GM18870 (cell line): Measurements from ENCODE around the gene TDRD3.
"Not testable (repeated sequence)": the region's sequence is repeated elsewhere in the genome, so short reads cannot be mapped to it uniquely, and the experiment has no call there.

ENCODE experiments used
- ATAC-seq: cut with Tn5 transposase; IDR thresholded peaks from one replicate; pipeline ENCODE4 v1.9.1; 2021; ENCODE audit warnings: moderate library complexity; ENCODE audit not compliant: unreplicated experiment

The TDRD3 gene

DNA sequence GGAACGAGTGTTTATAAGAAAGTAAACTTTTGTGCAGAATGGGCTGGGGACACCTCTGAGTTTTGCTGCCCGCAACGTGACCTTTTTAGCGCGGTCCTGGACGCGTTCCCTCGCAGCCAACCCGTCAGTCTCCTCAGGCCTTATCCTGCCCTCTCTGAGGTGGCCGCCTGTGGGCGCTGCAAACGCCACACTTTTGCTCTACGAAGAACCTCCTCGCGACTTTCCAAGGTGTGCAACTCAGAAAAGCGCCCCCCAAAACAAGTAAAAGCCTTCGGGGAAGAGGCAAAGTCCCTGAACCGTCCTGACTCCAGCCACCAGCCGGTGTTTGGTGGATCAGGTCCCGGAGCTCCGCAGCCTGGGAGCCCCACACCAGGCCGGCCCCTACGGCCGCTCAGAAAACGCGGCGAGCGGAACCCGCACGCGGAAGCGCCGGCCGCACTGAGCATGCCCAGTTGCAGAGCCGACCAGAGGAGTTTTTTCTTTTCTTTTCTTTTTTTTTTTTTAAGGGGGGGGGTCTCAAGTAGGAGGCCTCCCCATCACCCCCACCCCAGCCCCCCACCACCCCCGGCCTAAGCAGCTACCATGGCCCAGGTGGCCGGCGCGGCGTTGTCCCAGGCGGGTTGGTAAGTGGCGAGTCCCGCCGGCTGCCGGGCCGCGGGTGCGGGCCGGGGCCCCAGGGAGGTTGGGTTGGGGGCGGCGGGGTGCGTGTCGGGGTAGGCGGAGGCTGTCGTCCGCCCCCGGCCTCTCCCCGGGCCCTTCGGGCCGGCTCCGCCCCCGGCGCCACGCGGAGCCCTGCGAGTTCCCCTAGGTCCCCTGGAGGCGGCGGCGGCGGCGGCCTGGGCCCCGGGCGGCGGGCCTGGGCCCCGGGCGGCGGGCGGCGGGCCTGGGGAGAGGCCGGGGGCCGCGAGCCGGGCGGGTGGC lies at the start of gene TDRD3:
Gene TDRD3, plus strand, starts transcription at position 438 of the 921 bp plus-strand sequence. Its CDS starts 145 bp downstream, at position 583.
- peak; percentile 59 for ATAC-seq

DNA sequence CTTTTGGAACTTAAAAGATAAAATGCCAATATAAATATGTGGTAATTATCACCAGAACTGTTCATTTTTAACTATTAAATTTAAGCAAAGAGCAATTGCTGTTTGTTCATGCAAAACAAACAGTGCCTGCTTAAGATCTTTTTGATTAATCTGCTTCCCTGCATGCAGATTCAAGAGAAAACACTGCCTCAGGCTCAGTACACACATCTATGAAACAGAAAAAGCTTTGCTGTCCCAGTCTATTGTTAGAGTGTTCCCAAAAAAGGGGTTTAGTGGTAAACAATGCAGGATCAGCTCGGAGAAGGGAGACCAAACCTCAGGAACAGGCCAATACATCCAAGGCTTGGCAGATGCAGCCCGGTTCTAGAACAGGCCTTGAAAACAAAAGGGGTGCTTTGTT lies 49.3 kb upstream of the TDRD3 start:
- no peak for ATAC-seq

DNA sequence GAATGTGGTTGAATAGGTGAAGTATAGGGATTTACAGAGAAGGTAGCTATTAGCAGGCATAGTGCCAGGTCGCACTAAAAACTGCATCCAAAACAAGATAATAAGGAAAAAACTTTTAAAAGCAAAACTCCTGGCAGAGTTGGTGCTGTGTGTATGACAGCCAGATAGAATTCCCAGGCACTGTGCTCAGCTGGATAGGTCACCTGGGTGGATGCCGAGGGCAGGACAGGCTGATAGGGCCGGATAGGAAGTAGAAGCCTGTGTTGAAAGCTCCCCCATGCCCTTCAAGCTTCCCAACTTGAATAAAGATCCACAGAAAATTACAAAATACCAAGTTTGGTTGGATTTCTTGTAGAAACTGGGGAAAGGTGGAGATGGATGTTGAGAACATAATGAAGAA lies 48.9 kb upstream of the TDRD3 start:
- ATAC-seq = no peak

DNA sequence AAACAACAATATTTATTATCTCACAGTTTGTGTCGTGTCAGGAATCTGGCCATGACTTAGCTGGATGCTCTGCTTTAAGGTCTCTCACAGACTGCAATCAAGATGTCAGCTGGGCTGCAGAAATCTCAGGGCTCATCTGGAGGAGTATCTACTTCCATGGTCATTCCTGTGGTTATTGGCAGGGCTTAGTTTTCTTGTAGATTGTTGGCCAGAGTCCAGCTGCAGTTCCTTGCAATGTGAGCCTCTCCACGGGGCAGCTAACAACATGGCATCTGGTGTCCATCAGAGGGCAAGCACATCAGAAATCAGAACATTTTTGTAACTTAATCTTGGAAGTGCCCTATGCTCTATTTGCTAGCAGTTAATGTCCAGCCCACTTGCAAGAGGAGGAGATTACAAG lies 45.7 kb upstream of the TDRD3 start:
- ATAC-seq = no peak

DNA sequence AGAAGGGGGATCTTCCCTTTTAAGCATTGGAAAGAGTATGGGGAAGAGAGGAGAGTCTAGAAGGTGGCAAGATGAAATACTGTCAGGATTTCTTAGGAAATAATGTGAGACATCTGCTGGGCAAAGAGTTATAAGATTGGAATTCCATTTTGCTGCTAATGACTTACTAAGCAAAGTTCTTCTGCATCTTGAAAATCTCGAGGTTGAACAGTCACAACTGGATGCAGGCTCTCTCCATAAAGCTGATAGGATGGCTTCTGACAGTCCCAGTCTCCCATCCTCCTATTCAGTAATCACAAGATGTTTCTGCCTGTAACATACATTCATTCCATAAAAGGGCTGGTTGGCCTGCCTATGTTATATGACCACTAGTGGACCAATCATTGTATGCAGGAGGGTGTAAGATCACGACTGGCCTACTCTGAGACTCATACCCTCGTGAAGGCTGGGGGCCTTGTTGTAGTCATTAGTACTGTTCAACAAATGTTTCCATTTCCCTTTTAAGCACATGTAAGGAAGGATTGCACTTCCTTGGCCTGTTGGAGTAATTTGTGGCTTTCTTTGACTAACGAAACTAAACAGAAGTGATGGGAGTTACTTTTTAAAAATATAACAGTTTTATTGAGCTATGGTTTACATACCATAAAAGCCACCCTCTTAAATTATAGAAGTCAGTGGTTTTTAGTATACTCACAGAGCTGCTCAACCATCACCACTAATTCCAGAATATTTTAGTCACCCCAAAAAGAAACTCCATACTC lies 45.0 kb upstream of the TDRD3 start:
- no peak for ATAC-seq

DNA sequence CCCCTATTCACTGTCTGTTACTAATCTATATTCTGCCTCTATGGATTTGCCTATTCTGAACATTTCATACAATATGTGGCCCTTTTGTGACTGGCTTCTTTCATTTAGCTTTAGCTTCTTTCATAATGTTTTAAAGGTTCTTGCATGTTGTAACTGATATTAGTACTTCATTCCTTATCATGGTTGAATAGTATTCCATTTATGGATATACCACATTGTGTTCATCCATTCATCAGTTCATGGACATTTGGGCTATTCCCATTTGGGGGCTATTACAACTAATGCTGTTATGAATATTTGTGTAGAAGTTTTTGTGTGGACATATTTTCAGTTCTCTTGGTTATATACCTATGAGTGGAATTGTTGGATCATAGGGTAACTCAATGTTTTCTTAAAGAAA lies 44.4 kb upstream of the TDRD3 start:
- no peak for ATAC-seq

DNA sequence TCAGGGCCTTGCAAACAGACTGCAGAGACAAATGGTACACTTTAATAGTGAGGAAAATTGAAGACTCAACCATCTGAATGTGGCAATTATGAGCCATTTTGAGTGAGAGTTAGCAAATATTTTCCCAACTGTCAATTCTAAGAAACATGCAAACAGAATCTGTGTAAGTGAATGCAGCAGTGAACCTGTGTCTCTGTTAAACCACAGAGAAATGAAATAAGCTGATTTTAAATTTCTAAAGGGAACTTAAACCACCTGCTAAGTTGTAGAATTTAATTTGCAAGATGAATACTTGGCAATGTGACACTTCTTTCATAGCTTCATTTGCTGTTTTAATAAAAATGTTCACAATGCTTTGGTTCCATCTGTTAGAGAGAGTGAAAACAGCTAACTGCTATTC lies 42.0 kb upstream of the TDRD3 start:
- ATAC-seq = no peak

DNA sequence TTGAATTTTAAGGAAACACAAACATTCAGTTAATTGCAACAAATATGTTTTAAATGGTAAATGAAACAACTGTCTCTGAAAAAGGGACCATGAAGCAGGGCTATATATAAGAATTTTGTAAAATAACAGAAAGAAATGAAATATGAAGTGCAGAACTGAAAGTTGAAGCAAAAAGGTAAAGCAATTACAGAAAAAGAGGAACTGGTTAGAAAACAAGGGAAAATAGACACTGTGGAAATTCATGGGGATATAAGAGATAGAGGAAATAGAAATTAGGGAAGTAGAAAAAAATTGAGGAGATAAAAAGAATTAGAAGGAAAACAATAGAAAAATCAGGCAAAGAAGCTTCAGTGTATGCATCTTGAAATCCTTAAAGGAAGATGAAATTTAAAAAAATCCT lies 40.0 kb upstream of the TDRD3 start:
- no peak for ATAC-seq

DNA sequence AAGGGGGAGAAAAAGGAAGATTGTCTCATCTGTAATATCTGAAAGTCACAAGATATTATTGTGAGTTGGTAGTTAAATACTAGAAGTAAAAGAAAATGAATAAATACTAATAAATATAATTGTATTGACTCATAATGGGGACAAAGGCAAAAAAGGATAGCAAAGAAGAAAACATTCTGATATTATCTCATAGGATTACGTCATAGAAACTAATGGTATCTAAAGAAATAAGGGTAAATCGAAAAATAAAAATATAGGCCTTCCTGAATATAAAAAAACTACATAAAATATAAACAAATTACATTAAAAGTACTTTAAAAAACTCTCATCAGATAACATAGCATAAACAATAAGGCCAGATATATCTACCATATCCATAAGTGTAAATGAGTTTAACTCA lies 38.6 kb upstream of the TDRD3 start:
- ATAC-seq = no peak

DNA sequence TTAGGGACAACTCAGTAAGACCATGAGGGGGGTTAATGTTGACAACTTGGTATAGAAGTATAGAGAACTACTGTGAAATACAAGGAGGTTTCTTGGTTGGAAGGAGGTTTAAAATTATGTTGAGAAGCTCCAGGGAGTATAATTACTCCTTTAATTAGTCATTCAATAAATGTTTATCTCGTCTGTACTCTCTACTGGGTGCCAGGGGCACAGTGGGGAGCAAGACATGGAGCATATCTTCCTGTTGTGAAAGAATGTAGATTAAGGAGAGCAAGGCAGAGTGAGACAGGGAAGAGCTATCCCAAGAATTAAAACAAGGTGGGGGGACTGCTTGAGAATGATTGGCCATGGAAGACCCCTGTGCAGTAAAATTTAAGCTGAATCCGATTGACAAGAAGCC lies 33.7 kb upstream of the TDRD3 start:
- no peak for ATAC-seq

DNA sequence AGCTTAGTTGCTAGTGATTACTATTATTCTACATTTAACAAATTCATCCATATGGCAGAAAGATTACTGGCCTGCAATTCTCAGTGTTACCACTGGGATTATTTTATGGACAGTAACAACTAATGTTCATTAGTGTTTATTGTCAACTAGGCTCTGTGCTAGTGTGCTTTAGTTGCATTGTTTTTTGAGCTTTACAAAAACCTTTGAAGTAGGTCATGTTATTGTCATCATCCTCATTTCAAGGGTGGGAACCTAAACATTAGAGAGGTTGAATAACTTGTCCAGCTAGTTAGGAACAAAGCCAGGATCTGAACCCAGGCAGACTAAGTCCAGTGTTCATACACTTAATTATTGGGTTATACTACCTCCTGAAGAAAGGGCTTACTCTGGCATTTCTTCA lies 27.8 kb upstream of the TDRD3 start:
- ATAC-seq = peak; percentile 55

DNA sequence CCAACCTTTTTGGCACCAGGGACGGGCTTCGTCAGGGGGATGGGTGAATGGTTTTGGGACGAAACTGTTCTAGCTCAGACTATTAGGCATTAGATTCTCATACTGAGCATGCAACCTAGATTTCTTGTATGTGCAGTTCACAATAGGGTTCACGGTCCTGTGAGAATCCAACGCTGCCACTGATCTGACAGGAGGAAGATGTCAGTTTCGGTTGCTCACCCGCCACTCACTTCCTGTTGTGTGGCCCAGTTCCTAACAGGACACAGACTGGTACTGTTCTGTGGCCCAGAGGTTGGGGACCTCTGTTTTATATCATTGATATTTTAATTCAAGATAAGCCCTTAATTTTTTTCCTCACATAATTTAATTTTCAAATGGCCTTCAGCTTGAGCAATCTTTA lies 26.7 kb upstream of the TDRD3 start:
- no peak for ATAC-seq

DNA sequence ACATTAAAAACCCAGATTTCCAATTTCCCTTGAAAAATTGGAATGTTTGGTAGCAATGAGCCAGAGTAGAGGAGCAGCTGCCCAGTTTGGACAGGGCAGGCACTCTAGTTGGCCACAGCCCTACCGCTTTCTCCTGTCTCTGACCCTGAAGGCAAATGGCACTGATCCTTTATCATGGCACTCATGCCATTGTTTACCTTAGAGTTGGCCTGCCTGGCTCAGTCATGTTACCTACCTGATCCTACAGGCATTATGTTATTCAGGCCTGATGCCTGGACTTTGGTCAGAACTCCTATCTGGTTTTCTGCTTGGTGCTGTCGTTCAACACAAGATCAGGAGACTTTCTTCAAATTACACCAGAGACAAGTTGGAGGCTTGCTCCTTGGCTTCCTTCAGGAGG lies 24.9 kb upstream of the TDRD3 start:
- ATAC-seq = no peak

DNA sequence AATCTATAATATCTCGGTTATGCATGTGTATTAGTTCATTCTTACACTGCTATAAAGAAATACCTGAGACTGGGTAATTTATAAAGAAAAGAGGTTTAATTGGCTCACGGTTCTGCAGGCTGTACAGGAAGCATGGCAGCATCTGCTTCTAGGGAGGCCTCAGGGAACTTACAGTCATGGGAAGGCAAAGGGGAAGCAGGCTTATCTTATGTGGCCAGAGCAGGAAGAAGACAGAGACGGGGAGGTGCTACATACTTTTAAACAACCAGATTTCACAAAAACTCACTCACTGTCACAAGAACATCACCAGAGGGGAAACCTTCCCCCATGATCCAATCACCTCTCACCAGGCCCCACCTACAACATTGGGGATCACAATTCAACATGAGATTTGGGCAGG lies 17.7 kb upstream of the TDRD3 start:
- ATAC-seq = not testable (repeated sequence)

DNA sequence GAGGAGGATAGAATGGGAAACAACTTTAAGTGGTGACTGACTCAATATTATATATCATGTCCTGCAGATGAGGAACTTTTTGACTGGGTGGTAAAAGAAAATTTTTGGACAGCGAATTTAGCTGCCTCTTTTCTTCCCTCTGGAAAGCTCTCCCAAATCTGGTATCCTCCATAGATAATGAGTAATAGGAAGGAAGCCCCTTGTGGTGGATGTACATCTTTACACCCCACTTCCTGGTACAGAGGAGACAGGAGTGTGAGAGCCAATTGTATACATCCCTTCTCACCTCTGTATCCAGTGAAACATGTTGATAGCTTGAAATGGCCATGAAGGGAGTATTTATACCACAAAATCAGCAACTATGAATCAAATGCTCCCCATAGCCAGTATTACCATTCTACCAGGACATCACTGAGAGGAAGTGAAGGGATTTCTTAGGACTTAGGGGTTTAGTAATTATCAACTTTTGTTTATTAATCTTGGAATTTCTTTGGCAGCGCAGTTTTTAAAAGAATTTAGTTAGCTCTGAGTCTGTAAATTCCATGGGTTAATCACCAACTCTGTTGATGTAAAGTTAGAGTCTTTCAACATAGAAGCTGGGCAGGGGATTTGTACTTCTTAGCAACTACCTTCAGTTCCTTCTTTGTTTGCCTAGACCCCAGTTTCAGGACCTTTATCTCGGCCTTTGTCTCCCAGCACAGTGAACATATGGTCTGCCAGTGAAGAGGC lies 17.0 kb upstream of the TDRD3 start:
- no peak for ATAC-seq

DNA sequence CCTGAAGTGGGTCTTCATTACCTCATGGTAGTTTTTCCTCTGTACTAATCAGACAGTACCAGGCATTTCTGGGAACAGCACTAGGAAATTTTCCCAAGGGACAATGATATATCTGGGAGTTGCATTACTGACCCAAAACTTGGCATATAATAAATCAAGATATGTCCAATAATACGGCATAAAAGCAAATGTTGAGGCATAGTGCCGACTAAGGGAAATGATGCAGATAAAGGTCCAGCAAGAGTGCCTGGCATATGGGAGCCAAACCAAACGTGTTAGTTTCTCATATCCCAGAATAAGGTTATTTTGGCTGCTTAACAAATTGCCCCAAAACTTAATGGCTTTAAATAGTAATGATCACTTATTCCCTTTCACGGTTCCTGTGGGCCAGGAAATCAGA lies 12.1 kb upstream of the TDRD3 start:
- ATAC-seq = no peak

DNA sequence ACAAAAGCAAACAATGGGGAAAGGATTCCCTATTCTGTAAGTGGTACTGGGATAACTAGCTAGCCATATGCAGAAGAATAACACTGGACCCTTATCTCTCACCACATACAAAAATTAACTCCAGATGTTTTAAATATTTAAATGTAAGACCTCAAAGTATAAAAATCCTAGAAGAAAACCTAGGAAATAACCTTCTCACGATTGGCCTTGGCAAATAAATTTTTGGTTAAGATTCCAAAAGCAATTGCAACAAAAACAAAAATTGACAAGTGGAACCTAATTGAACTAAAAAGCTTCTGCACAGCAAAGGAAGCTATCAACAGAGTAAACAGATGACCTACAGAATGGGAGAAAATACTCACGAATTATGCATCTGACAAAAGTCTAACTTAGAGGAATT lies 10.8 kb upstream of the TDRD3 start:
- ATAC-seq = no peak

DNA sequence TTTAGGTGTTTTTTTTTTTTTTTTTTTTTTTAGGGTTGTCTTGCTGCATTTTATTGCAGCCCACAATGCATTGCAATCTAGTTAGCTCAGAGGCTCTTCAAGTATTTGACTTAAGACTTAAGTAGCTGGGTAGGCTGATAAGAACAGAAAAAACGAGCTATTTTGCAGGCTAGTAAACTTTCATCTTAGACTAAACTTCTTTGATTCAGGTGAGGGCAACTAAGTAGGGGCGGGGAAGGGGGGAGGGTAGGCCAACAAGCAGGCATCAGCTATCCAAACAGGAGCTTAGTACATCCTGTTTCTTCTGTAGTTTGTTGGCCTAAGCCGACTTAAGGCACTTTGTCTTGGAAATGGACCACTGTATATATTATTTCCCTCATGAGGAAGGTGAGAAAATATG lies 4.9 kb upstream of the TDRD3 start:
- no peak for ATAC-seq

DNA sequence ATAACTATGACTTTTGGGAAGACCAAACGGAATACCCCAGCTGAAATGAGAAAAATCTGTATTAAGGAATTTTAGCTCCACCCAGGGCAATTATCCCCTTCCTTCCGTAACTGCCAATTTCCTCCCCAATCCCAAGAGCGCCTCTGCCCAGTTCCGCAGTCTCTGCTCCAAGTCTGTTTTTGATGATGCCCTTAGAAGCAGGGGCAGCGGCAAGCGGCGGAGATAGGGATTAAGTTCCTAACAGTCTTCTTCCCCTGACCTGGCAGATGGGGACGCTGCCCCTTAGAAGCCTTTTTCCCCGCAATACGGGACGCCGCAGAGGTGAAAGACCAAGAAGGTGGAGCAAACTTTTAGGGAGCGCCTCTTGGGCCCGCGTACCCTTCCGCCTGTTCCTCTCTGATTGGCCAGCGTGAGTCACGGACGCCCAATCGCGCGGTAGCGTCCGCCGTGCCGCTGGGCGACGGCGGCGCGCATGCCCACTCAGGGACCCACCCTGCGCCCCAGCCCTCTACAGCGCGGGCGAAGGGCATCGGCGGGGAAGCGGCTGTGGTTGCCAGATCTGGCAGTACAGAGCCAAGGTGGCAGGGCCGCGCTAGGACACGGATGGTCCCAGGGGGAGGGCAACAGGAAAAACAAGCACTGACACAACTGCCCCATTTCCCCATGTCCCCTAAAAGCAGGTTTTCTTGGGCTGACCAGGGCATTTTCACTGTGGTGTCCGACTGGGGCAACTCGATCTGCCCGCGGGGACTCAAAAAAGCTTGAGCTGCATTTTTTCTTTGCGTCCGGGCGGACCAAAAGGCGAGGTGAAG lies 843 bp upstream of the TDRD3 start:
- ATAC-seq = peak; percentile 68

DNA sequence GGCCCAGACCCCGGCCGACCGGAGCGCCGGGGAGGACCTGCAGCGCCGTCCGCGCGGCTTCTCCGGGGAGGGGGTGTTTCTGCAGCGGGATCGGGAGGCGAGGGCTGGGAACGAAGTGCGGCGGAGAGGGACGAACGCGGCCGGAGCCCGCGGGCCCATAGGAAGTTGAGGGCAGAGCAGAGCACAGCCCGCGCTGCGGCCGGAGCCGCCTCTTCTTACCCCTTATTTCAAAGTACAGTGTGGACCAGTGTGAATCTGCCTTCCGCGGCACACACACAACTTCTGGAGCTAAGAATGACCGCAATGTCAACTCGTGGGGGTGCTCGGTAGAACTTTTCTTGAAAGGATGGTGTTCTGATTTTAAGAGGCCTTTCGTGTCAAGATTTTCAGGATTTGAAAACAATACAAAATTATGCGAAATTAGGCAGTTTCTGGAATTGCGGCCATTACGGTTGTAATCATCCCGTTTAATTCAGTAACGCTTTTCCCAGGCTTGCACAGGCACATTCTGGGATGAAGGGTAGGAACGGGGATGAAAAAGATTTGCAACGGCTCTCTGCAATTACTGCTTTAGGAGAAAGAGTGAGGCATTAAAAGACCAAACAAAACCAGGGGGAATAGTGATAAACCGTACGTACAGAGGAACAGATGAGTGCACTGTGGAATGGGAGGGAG lies 821 bp downstream of the TDRD3 start:
- ATAC-seq = no peak
